SK-N-MC (cell line): ENCODE results near the gene SLC16A6.
"Not testable (repeated sequence)": the region's sequence is repeated elsewhere in the genome, so short reads cannot be mapped to it uniquely, and the experiment has no call there.

Source experiments
- DNase-seq: peaks from one replicate; pipeline ENCODE4 v3.0.0-alpha.2; 2011; ENCODE audit warnings: low read depth, low spot score
- H3K27ac ChIP-seq: fragments of 200-600 bp; sonication (generic); 2 replicates; pipeline ENCODE4 v1.5.1; 2016; ENCODE audit warnings: mixed run types
- H3K36me3 ChIP-seq: fragments of 200-600 bp; sonication (generic); 2 replicates; pipeline ENCODE4 v1.6.1; 2017; ENCODE audit warnings: antibody characterized with exemption, low read length, mixed read lengths; ENCODE audit not compliant: insufficient read depth
- H3K4me3 ChIP-seq: fragments of 200-600 bp; sonication (generic); 2 replicates; pipeline ENCODE4 v1.5.1; 2016
- H3K9ac ChIP-seq: fragments of 200-600 bp; sonication (generic); 2 replicates; pipeline ENCODE4 v1.8.0; 2017; ENCODE audit warnings: mixed run types, mixed read lengths; ENCODE audit not compliant: insufficient read length
- H3K9me3 ChIP-seq: fragments of 200-600 bp; sonication (generic); 2 replicates; pipeline ENCODE4 v1.6.1; 2017; ENCODE audit warnings: low read depth, mild to moderate bottlenecking, antibody characterized with exemption, low read length, moderate library complexity, mixed read lengths
- EZH2 ChIP-seq: fragments of 200-600 bp; sonication (generic); IDR thresholded peaks from one replicate; pipeline ENCODE4 v1.6.1; 2017; ENCODE audit warnings: antibody characterized with exemption
- FOXP2 ChIP-seq: optimal IDR thresholded peaks from 2 replicates; pipeline ENCODE3; 2011; ENCODE audit warnings: mild to moderate bottlenecking, moderate library complexity; ENCODE audit not compliant: insufficient read depth; ENCODE audit errors: extremely low read length, control extremely low read depth
- POLR2AphosphoS5 ChIP-seq: IDR thresholded peaks from 2 replicates; pipeline ENCODE4 v1.6.1; 2012; ENCODE audit warnings: mild to moderate bottlenecking, low read depth, low read length, borderline replicate concordance

The SLC16A6 gene

DNA sequence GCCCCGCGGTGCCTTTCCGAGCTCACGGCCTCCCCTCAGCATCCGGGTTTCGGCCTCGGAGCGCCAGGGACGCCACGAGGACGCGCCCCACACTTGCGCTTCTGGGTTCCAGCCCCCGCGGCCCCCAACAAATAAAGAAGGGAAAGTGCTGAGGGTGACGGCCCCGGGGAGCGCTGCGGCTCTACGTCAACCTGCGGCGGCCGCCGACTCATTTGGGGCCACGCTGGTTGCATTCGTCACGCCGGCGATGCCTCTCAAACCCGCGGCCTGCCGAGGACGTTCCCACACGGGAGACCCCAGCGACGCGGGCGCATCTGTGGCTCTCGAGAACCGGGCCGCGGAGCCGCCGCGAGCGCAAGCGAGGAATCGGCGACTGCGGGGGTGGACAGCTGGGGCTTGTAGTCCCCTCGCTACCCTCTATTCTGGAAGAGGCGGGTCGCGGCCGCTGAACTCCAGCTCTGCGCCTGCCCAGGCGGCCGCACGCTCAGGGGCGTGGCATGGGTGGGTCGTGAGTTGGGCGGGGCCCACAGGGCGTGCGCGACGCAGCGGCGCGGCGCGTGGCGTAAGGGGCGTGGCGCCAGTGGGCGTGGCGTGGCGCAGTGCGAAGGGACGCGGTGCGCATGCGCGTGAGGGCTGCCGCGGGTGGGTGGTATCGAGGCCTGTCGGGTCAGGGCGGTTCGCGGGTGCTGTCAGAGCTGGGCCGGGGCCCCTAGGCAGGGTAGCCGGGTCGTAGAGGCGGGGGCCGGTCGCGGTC, 43.3 kb downstream of the SLC16A6 start, which contains the start of gene AMZ2:
Gene AMZ2 (plus strand): TSS at position 599 of the 754 bp plus-strand sequence. CDS start 2,145 bp downstream, outside the sequence.
- Histone ChIP-seq H3K4me3 (peak within 1 kb of the TSS; percentile 96), H3K9ac (peak within 1 kb of the TSS; percentile 90), H3K27ac (no peak within 1 kb of the TSS), H3K36me3 (peaks cover 5% of the 10 kb centered on the region; the same call in 1 of the 2 replicates), H3K9me3 (no peaks in the 10 kb centered on the region)
- DNase-seq, result peak; percentile 22
- no peak for TF ChIP-seq FOXP2
- peak; percentile 93 for TF ChIP-seq POLR2AphosphoS5
- no peak for TF ChIP-seq EZH2

DNA sequence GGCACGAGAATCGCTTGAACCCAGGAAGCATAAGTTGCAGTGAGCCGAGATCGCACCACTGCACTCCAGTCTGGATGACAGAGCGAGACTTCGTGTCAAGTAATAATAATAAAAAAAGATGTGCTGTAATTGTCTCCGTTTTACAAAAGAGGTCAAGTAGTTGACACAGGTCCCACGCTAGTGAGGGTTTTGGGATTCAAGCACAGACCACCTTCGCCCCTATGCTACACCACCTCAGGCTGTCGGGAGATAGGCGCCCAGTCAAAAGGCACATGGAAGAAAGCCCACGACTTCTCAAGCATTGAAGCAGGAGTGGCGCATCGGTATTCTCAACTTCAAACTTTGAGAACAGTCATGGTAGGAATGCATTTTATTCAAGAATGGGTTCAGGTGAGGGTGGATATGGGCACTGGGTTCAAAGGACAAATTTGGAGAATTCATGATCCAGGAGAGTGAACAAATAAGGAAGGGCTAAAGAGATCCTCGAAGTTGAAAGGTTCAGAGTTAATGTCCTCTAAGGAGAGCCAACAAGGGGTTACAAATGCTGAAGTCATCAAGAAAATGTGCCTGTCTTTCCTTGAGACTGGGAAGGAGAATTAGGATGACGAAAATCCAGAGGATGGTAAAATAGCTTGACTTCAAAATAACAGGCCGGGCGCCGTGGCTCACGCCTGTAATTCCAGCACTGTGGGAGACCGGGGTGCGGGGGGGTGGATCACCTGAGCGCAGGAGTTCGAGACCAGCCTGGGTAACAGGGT, 44.5 kb downstream of the SLC16A6 start:
- no peak for TF ChIP-seq POLR2AphosphoS5
- no peak for TF ChIP-seq EZH2
- TF ChIP-seq FOXP2, result no peak
- Histone ChIP-seq H3K9ac (no peak overlapping the region), H3K4me3 (no peak overlapping the region), H3K36me3 (peaks cover 1% of the 10 kb centered on the region; the same call in 1 of the 2 replicates), H3K9me3 (no peaks in the 10 kb centered on the region), H3K27ac (no peak overlapping the region)
- no peak for DNase-seq

DNA sequence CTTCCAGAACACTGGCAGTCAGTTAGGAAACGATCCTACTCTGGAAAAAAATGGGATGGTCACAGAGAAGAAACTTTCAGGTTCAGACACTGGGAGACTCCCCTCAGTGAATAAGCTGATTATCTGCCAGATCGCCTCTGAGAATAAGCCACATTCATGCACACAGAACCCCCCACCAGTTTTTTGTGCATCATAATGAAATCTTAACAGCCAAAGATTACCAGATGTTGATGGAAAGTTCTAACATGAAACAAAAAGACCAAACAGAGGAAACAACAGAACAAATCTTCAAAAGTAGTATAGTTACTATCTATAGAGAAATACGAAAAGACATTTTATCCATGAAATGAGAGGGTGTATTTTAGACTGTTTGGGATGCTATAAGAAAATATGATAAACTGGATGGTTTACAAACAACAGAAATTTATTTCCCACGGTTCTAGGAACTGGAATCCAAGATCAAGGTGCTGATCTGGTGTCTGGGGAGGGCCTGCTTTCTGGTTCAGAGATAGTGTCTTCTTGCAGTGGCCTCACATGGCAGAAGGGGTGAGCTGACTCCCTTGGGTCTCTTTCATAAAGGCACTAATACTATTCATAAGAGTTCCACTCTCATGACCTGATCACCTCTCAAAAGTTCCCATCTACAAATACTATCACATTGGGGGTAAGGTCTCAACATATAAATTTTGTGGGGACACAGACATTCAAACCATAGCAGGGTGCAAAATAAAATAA, 51.1 kb downstream of the SLC16A6 start:
- H3K4me3 ChIP-seq, result no peak overlapping the region
- DNase-seq, result no peak
- TF ChIP-seq EZH2 (no peak), FOXP2 (no peak), POLR2AphosphoS5 (no peak)
- H3K36me3 ChIP-seq, result no peaks in the 10 kb centered on the region
- H3K9ac ChIP-seq, result no peak overlapping the region
- H3K9me3 ChIP-seq, result no peaks in the 10 kb centered on the region
- H3K27ac ChIP-seq, result no peak overlapping the region

DNA sequence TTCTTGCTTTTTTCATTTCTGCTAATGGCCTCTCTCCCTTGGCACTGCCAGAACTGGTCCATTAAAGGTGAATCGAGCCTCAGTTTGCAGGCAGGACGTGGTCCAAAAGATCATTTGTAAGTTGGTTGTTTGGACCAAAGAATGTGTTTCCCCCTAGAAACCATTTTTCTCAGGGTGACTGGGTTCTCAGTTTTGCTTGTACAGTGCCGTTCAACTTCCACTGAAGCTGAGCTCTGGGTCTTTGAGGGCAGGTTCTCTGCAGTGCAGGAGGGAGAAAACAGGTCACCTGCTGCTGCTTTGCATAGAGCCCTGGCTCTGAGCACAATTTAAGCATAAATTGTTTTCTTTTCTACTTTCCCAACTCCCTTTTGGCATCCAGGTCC, 52.1 kb downstream of the SLC16A6 start:
- H3K4me3 ChIP-seq, result no peak overlapping the region
- DNase-seq, result no peak
- TF ChIP-seq POLR2AphosphoS5 (no peak), FOXP2 (no peak), EZH2 (no peak)
- no peaks in the 10 kb centered on the region for H3K9me3 ChIP-seq
- H3K27ac ChIP-seq, result no peak overlapping the region
- no peaks in the 10 kb centered on the region for H3K36me3 ChIP-seq
- H3K9ac ChIP-seq, result no peak overlapping the region

DNA sequence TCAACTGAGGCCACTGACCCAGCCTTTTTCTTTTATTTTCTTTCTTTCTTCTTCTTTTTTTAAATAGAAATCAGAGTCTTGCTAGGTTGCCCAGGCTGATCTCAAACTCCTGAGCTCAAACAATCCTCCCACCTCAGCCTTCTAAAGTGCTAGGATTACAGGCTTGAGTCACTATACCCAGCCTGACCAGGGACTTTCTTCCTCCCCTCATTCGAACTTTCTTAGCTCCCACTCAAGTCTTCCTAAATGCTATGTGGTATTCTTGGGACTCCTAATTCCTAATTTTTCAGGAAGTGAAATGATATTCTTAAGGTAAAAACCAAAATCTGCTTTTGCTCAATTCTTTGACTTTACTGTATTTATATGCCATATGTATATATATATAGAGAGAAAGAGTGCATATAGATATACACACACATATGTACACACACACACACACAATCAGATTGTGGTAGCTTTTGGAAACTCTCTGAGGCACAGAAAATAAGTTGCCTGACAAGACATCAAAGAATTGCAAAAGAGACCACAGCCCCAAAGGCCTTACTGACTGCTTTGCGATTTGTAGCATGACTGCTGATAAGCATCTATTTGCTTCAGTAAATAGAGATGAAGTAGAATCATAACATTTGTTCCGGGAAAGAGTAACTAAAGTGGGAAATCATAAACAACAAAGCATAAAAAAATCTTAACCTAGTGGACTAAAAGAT, 52.6 kb downstream of the SLC16A6 start:
- Histone ChIP-seq H3K4me3 (no peak overlapping the region), H3K9ac (no peak overlapping the region), H3K27ac (no peak overlapping the region), H3K9me3 (no peaks in the 10 kb centered on the region), H3K36me3 (no peaks in the 10 kb centered on the region)
- TF ChIP-seq FOXP2 (no peak), POLR2AphosphoS5 (no peak), EZH2 (no peak)
- no peak for DNase-seq

DNA sequence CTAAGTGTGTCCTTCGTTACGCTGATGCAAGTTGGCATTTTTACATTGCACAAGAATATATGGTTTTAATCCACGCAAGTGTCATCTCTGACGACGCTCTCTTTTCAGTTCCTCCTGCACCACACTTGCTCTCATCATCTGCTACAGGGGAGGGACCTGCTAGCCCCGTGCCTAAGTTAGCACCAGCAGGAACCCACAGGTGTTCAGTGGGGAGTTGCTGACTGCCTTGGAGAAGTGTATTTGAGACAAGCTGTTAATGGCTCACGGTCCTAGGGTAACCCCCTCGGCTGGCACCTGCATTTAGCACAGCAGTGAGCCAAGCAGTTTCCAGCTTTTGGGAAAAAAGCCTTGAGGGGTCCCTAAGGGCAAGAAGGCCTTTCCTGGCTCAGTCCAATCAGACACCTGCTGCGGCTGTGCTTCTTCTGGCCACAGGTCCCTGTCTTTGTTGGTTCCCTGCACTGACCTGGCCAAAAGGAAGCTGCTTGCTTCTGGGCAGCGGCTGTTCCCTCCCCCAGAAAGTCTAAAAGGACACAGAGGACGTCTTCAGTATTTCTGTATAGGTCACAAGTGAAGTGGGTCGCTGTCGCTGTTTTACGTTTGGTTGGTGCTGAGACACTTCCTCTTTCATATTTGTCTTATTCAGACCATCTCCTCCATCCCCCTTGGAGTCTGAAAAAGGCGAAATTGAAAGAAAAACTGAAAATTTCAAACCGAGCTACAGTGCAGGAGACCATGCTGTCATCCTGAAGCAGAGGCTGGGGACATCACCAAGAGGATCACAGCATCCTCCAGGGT, 53.4 kb downstream of the SLC16A6 start:
- not testable (repeated sequence) for H3K27ac ChIP-seq, H3K9me3 ChIP-seq, H3K36me3 ChIP-seq, H3K9ac ChIP-seq, DNase-seq, H3K4me3 ChIP-seq

DNA sequence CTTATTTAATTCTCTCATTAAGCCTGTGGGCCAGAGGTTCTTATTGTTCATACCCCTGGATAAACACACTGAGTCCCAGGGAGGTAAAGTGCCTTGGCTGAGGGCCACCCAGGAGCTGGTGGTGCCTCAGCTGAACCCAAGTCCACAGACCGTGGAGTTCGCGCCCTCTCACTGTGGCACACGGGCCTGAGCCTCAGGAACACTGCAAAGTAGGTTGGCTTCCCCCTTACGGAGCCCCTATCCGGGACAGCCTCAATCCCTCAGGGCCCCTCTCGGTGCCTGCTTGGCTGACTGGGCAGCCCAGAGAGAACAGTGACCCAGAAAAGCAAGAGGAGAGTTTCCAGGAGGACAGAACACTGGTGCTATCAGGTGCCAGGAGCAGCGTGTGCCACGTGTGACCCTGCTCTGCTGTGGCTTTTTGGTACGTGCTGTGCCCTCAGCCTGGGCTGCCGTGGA, 55.6 kb downstream of the SLC16A6 start:
- not testable (repeated sequence) for H3K27ac ChIP-seq, H3K9ac ChIP-seq, H3K4me3 ChIP-seq, DNase-seq, H3K36me3 ChIP-seq, H3K9me3 ChIP-seq

DNA sequence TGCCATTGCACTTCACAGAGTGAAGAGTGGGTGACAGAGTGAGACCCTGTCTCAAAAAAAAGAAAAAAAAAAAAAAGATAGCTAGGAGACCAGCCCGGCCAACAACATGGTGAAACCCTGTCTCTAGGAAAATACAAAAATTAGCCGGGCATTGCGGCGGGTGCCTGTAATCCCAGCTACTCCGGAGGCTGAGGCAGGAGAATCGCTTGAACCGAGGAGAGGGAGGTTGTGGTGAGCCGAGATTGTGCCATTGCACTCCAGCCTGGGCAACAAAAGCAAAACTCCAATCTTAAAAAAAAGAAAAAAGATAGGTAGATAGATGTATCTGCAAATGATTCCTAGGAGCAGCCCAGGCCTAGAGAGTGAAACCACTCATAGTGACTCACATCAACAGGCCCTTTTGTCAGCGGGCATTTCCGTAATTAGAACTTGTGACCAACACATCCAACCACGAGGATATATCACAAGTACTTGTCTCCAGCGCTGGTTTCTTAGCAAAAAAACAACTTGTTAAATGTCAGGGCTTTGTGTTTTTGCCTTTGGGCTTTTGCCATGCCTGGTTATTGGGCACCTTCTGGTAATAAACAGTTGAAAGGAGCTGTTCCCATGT, 56.1 kb downstream of the SLC16A6 start:
- not testable (repeated sequence) for H3K9ac ChIP-seq, H3K4me3 ChIP-seq, H3K36me3 ChIP-seq, H3K27ac ChIP-seq, H3K9me3 ChIP-seq, DNase-seq

DNA sequence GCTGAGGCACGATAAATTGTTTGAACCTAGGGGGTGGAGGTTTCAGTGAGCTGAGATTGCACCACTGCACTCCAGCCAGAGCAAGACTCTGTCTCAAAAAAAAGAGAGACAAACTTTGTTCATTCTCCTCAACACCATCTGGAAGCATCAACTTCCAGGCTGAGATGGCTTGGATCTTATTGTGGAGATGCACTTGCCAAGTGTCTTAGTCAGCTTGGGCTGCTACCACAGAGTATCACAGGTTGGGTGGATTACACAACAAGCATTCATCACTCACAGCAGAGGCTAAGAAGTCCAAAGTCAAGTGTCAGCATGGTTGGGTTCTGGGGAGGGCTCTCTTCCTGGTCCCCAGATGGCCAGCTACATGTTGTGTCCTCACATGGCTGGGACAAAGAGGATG, 58.2 kb downstream of the SLC16A6 start:
- not testable (repeated sequence) for H3K9ac ChIP-seq, H3K4me3 ChIP-seq, DNase-seq, H3K27ac ChIP-seq, H3K9me3 ChIP-seq, H3K36me3 ChIP-seq
